ENCODE data around the gene TCHHL1. TPM values are rescaled to one million over a fixed set of nuclear protein-coding genes. Genes with fewer than 3 reads are reported as not detected.

TCHHL1 gene
- total and polyA plus RNA-seq, 9 of the 15 experiments (the other 6 are each of a cell fraction or from before 2014, with no cell fraction given), result not detected

DNA sequence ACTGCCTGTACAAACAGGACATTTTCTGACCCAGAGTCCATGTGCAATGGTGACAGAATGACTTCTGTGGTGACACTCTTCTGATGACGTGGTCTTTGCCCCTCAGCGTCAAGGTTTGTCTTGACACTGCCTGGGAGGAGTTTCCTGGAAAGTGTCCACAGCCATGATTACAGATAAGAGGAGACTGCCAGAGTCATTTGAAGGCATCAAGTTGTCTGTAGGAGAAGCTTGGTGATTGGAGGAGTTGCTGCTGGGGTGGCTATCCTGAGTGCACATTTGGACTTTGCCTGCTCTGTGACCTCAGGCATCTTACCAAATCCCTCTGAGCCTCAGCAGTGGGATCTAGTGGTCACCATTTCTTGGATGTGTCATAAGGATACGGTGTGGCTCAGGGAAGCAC, 17.7 kb downstream of the TCHHL1 start (continued):
- TF ChIP-seq, protein P1, sequence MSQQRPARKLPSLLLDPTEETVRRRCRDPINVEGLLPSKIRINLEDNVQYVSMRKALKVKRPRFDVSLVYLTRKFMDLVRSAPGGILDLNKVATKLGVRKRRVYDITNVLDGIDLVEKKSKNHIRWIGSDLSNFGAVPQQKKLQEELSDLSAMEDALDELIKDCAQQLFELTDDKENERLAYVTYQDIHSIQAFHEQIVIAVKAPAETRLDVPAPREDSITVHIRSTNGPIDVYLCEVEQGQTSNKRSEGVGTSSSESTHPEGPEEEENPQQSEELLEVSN (IDR thresholded peaks at IDR 0.05; ENCODE audit: borderline replicate concordance in 1 of 2, extremely low read depth in 1 of 2, insufficient read depth in 1 of 2, insufficient read length in 1 of 2, low read depth in 1 of 2, low read length in 1 of 2, poor library complexity in 1 of 2, severe bottlenecking in 1 of 2), result peak in 1 of 2 experiments; percentile 41
- TF ChIP-seq, protein P2, sequence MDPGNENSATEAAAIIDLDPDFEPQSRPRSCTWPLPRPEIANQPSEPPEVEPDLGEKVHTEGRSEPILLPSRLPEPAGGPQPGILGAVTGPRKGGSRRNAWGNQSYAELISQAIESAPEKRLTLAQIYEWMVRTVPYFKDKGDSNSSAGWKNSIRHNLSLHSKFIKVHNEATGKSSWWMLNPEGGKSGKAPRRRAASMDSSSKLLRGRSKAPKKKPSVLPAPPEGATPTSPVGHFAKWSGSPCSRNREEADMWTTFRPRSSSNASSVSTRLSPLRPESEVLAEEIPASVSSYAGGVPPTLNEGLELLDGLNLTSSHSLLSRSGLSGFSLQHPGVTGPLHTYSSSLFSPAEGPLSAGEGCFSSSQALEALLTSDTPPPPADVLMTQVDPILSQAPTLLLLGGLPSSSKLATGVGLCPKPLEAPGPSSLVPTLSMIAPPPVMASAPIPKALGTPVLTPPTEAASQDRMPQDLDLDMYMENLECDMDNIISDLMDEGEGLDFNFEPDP (CRISPR knock-in tag; IDR thresholded peaks at IDR 0.05), result no peak
- no peak for TF ChIP-seq RAD21 (CRISPR knock-in tag; conservative IDR thresholded peaks at IDR 0.05 in 1 of 2, IDR thresholded peaks at IDR 0.05 in 1 of 2)
- TF ChIP-seq ELF1 (tag; IDR thresholded peaks at IDR 0.05), result no peak
- TF ChIP-seq NELFE (IDR thresholded peaks at IDR 0.05; ENCODE audit: insufficient read depth, insufficient read length), result no peak
- no peak for TF ChIP-seq GTF2E2 (tag; IDR thresholded peaks at IDR 0.05)
- TF ChIP-seq EWSR1 (IDR thresholded peaks at IDR 0.05; ENCODE audit: borderline replicate concordance, low read depth, partially characterized antibody), result no peak
- no peak for TF ChIP-seq NR2C2 (CRISPR knock-in tag; IDR thresholded peaks at IDR 0.05)
- peak; percentile 84 for TF ChIP-seq NR2C2 (tag; IDR thresholded peaks at IDR 0.05)
- TF ChIP-seq, protein P3, sequence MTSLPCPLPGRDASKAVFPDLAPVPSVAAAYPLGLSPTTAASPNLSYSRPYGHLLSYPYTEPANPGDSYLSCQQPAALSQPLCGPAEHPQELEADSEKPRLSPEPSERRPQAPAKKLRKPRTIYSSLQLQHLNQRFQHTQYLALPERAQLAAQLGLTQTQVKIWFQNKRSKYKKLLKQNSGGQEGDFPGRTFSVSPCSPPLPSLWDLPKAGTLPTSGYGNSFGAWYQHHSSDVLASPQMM (CRISPR knock-in tag; IDR thresholded peaks at IDR 0.05), result no peak
- TF ChIP-seq GTF2A2 (tag; IDR thresholded peaks at IDR 0.05), result no peak
- TF ChIP-seq BHLHE40 (IDR thresholded peaks at IDR 0.05; ENCODE audit: low read length), result no peak
- peak; percentile 67 for TF ChIP-seq ZFP36 (IDR thresholded peaks at IDR 0.05; ENCODE audit: low read depth, low read length, partially characterized antibody)
- TF ChIP-seq, protein P4, sequence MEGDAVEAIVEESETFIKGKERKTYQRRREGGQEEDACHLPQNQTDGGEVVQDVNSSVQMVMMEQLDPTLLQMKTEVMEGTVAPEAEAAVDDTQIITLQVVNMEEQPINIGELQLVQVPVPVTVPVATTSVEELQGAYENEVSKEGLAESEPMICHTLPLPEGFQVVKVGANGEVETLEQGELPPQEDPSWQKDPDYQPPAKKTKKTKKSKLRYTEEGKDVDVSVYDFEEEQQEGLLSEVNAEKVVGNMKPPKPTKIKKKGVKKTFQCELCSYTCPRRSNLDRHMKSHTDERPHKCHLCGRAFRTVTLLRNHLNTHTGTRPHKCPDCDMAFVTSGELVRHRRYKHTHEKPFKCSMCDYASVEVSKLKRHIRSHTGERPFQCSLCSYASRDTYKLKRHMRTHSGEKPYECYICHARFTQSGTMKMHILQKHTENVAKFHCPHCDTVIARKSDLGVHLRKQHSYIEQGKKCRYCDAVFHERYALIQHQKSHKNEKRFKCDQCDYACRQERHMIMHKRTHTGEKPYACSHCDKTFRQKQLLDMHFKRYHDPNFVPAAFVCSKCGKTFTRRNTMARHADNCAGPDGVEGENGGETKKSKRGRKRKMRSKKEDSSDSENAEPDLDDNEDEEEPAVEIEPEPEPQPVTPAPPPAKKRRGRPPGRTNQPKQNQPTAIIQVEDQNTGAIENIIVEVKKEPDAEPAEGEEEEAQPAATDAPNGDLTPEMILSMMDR (IDR thresholded peaks at IDR 0.05 in 2 of 3, conservative IDR thresholded peaks at IDR 0.05 in 1 of 3; ENCODE audit: insufficient read depth in 2 of 3, low read depth in 1 of 3, low read length in 3 of 3), result no peak
- TF ChIP-seq TEAD2 (tag; IDR thresholded peaks at IDR 0.05), result no peak
- peak; percentile 30; the same call in 1 of the 2 replicates for TF ChIP-seq SMARCE1 (IDR thresholded peaks at IDR 0.05)
- TF ChIP-seq, protein P5, sequence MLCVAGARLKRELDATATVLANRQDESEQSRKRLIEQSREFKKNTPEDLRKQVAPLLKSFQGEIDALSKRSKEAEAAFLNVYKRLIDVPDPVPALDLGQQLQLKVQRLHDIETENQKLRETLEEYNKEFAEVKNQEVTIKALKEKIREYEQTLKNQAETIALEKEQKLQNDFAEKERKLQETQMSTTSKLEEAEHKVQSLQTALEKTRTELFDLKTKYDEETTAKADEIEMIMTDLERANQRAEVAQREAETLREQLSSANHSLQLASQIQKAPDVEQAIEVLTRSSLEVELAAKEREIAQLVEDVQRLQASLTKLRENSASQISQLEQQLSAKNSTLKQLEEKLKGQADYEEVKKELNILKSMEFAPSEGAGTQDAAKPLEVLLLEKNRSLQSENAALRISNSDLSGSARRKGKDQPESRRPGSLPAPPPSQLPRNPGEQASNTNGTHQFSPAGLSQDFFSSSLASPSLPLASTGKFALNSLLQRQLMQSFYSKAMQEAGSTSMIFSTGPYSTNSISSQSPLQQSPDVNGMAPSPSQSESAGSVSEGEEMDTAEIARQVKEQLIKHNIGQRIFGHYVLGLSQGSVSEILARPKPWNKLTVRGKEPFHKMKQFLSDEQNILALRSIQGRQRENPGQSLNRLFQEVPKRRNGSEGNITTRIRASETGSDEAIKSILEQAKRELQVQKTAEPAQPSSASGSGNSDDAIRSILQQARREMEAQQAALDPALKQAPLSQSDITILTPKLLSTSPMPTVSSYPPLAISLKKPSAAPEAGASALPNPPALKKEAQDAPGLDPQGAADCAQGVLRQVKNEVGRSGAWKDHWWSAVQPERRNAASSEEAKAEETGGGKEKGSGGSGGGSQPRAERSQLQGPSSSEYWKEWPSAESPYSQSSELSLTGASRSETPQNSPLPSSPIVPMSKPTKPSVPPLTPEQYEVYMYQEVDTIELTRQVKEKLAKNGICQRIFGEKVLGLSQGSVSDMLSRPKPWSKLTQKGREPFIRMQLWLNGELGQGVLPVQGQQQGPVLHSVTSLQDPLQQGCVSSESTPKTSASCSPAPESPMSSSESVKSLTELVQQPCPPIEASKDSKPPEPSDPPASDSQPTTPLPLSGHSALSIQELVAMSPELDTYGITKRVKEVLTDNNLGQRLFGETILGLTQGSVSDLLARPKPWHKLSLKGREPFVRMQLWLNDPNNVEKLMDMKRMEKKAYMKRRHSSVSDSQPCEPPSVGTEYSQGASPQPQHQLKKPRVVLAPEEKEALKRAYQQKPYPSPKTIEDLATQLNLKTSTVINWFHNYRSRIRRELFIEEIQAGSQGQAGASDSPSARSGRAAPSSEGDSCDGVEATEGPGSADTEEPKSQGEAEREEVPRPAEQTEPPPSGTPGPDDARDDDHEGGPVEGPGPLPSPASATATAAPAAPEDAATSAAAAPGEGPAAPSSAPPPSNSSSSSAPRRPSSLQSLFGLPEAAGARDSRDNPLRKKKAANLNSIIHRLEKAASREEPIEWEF (CRISPR knock-in tag; IDR thresholded peaks at IDR 0.05), result no peak
- no peak for TF ChIP-seq RBM14 (IDR thresholded peaks at IDR 0.05; ENCODE audit: borderline replicate concordance, insufficient read depth, low read depth, low read length)
